HEK293T (cell line): Measurements from ENCODE around the gene TOMM40L.
A peak's percentile ranks its signal among the peaks of the same experiment; 100 is the strongest.

Source experiments
- CTCF ChIA-PET: fragments of 350-600 bp; formaldehyde crosslinking; extraction: SDS; loops from one replicate; lab custom pipeline; 2021; ENCODE audit warnings: antibody characterized with exemption, inconsistent platforms; lab: Yijun Ruan, JAX
- POLR2A ChIA-PET: fragments of 350-600 bp; formaldehyde crosslinking; extraction: SDS; loops from one replicate; lab custom pipeline; 2020; ENCODE audit warnings: antibody characterized with exemption, inconsistent platforms; lab: Yijun Ruan, JAX
- DNase-seq: peaks from one replicate; pipeline ENCODE4 v3.0.0; 2012; ENCODE audit warnings: mixed read lengths; ENCODE audit errors: extremely low spot score
- ARNT ChIP-seq: fragments of 450-650 bp; IDR thresholded peaks from 2 replicates; pipeline ENCODE4 v1.6.1; 2017; ENCODE audit warnings: mild to moderate bottlenecking
- BHLHE40 ChIP-seq: fragments of 450-650 bp; IDR thresholded peaks from 2 replicates; pipeline ENCODE4 v1.6.1; 2016; ENCODE audit warnings: mild to moderate bottlenecking, moderate library complexity, borderline replicate concordance
- CTBP1 ChIP-seq: fragments of 450-650 bp; IDR thresholded peaks from 2 replicates; pipeline ENCODE4 v1.6.1; 2016; ENCODE audit warnings: borderline replicate concordance
- ELF4 ChIP-seq: fragments of 450-650 bp; IDR thresholded peaks from 2 replicates; pipeline ENCODE4 v1.6.1; 2017; ENCODE audit warnings: antibody characterized with exemption
- FOXA1 ChIP-seq: fragments of 450-650 bp; IDR thresholded peaks from 2 replicates; pipeline ENCODE4 v1.6.1; 2016; ENCODE audit warnings: mild to moderate bottlenecking
- FOXK2 ChIP-seq: fragments of 450-650 bp; IDR thresholded peaks from 2 replicates; pipeline ENCODE4 v1.6.1; 2016; ENCODE audit warnings: mild to moderate bottlenecking
- FOXM1 ChIP-seq: fragments of 450-650 bp; IDR thresholded peaks from 2 replicates; pipeline ENCODE4 v1.6.1; 2017; ENCODE audit warnings: mild to moderate bottlenecking, borderline replicate concordance
- HDGF ChIP-seq: fragments of 450-650 bp; IDR thresholded peaks from 2 replicates; pipeline ENCODE4 v1.6.1; 2017; ENCODE audit warnings: antibody characterized with exemption, borderline replicate concordance
- L3MBTL2 ChIP-seq: fragments of 450-650 bp; conservative IDR thresholded peaks from 2 replicates; pipeline ENCODE4 v1.6.1; 2016; ENCODE audit warnings: mild to moderate bottlenecking
- LEF1 ChIP-seq: fragments of 450-650 bp; IDR thresholded peaks from 2 replicates; pipeline ENCODE4 v1.6.1; 2017; ENCODE audit warnings: mild to moderate bottlenecking, borderline replicate concordance
- NFRKB ChIP-seq: fragments of 450-650 bp; IDR thresholded peaks from 2 replicates; pipeline ENCODE4 v1.6.1; 2016; ENCODE audit warnings: mild to moderate bottlenecking, moderate library complexity
- SP1 ChIP-seq: fragments of 450-650 bp; IDR thresholded peaks from 2 replicates; pipeline ENCODE4 v1.6.1; 2017
- SUZ12 ChIP-seq: fragments of 450-650 bp; IDR thresholded peaks from 2 replicates; pipeline ENCODE4 v1.6.1; 2016; ENCODE audit warnings: mild to moderate bottlenecking
- TARDBP ChIP-seq: fragments of 450-650 bp; IDR thresholded peaks from 2 replicates; pipeline ENCODE4 v1.6.1; 2016
- ZNF384 ChIP-seq: fragments of 450-650 bp; IDR thresholded peaks from 2 replicates; pipeline ENCODE4 v1.6.1; 2016
- TF ChIP-seq, protein P1 (sequence below): fragments of 450-650 bp; IDR thresholded peaks from 2 replicates; pipeline ENCODE4 v1.6.1; 2016

Gene TOMM40L

DNA sequence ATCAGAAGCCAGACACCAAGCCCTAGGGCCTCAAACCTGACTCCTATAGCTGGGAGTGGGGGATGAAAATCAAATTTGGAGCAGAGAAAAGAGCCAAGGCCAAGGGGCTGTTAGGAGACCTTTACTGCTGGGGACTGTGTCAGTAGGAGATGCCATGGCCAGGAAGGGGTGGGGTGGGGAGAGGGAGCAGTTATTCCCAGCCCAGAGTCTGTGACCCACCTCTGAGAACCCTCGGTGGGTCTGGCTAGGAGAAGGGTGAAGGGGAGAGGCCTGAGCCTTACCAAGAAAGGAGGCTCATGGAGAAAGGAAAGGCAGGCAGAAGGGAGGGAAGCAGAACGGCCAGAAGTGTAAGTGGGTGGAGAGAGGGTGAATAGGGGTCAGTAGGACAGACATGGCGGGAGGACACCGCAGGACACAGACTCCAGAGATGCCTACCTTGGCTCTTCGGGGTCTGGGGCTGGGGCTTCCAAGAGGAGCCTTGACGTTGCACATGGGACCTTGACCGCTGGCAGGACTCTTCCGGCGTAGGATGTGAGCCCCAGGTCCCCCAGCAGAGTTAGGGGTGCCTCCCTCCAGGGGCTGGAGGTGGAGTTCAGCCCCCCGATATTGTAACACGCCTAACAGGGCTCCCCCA lies 28.2 kb upstream of the TOMM40L start:
- ChIA-PET POLR2A (interaction anchor here (1.0 to 1.5 kb wide), 2 partner anchors 21 to 193 kb away, joined by 3 to 7 read pairs; partner anchors contain the start of gene B4GALT3), CTCF (interaction anchor here (0.6 to 1.7 kb wide), 2 partner anchors 28 to 40 kb away, joined by 3 to 9 read pairs; partner anchors contain the start of genes NR1I3 and TOMM40L)

DNA sequence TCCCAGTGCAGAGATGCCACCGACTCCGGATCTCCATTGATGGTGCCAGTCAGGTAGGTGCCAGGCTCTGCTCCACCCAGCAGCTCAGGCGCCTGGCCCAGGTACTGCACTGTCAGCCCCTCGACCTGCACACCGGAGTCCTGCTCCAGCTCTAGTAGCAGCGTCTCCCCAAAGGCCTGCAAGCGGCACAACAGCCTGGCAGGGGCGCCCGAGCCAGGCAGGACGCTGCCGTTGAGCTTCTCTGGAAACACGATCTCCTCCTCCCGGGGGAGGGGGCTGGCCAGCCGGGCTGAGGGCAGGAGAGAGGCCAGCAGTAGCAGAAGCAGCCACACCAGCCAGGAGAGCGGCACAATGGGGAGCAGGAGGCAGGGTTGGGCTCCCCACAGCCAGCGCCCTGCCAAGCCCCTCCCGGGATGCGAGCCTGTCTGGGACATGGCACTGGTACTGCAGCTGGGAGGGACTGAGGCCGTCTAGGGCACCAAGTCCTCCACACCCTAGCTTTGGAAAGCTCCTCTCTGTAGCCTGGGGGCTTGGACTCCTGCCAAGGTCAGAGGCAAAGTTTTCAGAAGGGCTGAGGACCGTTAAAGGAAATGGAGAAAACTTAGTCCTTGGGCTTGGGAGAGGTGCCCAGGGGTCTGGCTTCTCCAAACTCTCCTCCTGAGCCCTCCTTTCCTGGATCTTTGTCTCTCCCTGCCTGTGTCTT lies 27.5 kb upstream of the TOMM40L start:
- DNase-seq, result peak; percentile 45
- CTCF ChIA-PET, result interaction anchor here (0.5 to 1.7 kb wide), 3 partner anchors 28 to 113 kb away, joined by 3 to 9 read pairs (median 4); partner anchors contain the start of genes NR1I3 and TOMM40L
- TF ChIP-seq BHLHE40 (no peak), LEF1 (no peak), ARNT (no peak), SP1 (no peak), L3MBTL2 (no peak), FOXM1 (no peak), FOXA1 (no peak), HDGF (no peak), CTBP1 (no peak)
- TF ChIP-seq, protein P1, sequence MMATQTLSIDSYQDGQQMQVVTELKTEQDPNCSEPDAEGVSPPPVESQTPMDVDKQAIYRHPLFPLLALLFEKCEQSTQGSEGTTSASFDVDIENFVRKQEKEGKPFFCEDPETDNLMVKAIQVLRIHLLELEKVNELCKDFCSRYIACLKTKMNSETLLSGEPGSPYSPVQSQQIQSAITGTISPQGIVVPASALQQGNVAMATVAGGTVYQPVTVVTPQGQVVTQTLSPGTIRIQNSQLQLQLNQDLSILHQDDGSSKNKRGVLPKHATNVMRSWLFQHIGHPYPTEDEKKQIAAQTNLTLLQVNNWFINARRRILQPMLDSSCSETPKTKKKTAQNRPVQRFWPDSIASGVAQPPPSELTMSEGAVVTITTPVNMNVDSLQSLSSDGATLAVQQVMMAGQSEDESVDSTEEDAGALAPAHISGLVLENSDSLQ, result no peak
- POLR2A ChIA-PET, result interaction anchor here (0.7 to 1.5 kb wide), 5 partner anchors 21 to 190 kb away, joined by 3 to 7 read pairs (median 3); partner anchors contain the start of genes B4GALT3 and TOMM40L

More for the DNA sequence above, 28.2 kb upstream of the TOMM40L start:
- no peak for DNase-seq
- TF ChIP-seq SUZ12, result no peak
- no peak for TF ChIP-seq ELF4
- TF ChIP-seq HDGF, result no peak
- TF ChIP-seq ARNT, result no peak
- TF ChIP-seq NFRKB, result no peak
- TF ChIP-seq L3MBTL2, result no peak
- no peak for TF ChIP-seq FOXK2
- no peak for TF ChIP-seq FOXA1
- no peak for TF ChIP-seq FOXM1
- TF ChIP-seq ZNF384, result no peak
- TF ChIP-seq TARDBP, result no peak

GRCh38 chr1:161198897-161199431 lies 26.9 kb upstream of the TOMM40L start, which contains the start of gene ADAMTS4:
TSS of gene ADAMTS4 (minus strand) at chr1:161199054. CDS start at chr1:161198627, 427 bp downstream.
- DNase-seq, result no peak
- ChIA-PET CTCF (interaction anchor here (0.5 to 1.7 kb wide), 4 partner anchors 27 to 113 kb away, joined by 3 to 9 read pairs (median 4); partner anchors contain the start of gene TOMM40L), POLR2A (interaction anchor here (0.7 to 1.5 kb wide), 5 partner anchors 22 to 190 kb away, joined by 3 to 7 read pairs (median 3); partner anchors contain the start of genes B4GALT3 and TOMM40L)
- TF ChIP-seq, protein P1, result peak; percentile 69; the same call in 1 of the 2 replicates
- TF ChIP-seq ARNT, result no peak

DNA sequence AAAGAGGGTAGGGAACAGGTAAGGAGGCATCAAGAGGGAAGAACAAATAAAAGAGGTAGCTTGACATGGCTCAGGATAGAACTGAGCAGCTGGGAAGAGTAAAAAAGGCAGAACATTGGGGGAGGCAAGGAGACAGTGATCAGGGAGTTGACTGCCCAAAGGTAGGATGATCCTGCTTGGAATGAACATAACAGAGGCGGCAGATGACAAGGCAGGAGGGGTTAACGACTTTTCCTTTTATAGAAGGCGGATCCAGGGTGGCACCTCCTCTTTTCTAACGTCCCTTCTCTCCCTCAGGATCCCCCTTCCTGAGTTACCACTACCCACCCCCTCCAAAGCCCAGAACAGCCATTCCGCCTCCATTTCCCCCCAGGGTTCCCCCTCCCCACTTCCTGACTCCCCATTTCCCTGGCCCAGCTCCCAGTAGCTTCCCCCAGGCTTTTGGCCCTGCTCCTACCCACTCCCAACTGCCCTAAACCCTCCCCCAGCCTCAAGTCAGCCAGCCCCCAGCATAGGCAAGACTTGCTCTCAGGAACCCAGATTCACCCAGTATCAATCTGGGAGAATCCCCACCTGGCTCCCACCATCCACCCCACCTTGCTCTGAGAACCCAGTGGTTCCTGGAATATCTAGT lies 26.2 kb upstream of the TOMM40L start:
- CTCF ChIA-PET, result interaction anchor here (0.9 to 1.7 kb wide), 3 partner anchors 26 to 38 kb away, joined by 3 to 9 read pairs (median 4); partner anchors contain the start of gene TOMM40L
- POLR2A ChIA-PET, result interaction anchor here (1.1 to 1.2 kb wide), 2 partner anchors 26 to 189 kb away, joined by 3 read pairs; partner anchors contain the start of gene TOMM40L
- no peak for DNase-seq
- TF ChIP-seq FOXK2, result no peak
- no peak for TF ChIP-seq FOXA1
- no peak for TF ChIP-seq ARNT
- TF ChIP-seq BHLHE40, result no peak
- no peak for TF ChIP-seq L3MBTL2

- DNase-seq, result no peak
- TF ChIP-seq FOXA1, result no peak
- no peak for TF ChIP-seq CTBP1
- ChIA-PET CTCF (interaction anchor here (0.6 to 2.4 kb wide), 2 partner anchors 8 to 102 kb away, joined by 5 to 9 read pairs; no protein-coding TSS in a partner anchor), POLR2A (interaction anchor here (1.5 kb wide), 1 partner anchor 47 kb away, joined by 4 read pairs; the partner anchor contains the start of gene UFC1)
Observed at GRCh38 chr1:161200421-161200991, 25.4 kb upstream of the TOMM40L start.
